ENCODE measurements around the gene AADACL3. TPM values are rescaled to one million over a fixed set of nuclear protein-coding genes. Genes with fewer than 3 reads are reported as not detected.

Gene AADACL3
- total RNA-seq, 4 donors from 2014 or later: not detected

DNA sequence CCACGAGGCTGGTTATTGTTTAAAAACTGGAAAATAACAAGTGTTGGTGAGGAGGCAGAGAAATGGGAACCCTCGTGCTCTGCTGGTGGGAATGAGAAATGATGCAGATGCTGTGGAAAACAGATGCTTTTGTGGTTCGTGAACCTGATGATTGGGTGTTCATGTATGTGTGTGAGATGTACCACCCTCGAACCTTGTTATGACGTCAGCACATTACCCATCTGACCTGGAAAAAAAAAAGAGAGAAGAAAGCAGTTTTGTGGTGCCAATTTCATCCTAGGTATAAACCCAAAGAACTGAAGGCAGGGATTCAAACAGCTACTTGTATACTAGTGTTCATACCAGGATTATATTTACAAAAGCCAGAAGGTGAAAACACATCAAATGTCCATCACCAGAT is 23.7 kb downstream of the AADACL3 start:
- intact Hi-C loops (cut with DNase I): no loop called here
- peak; percentile 34 for DNase-seq (ENCODE audit: extremely low spot score)
- 72% methylated on average over 5 of the region's 5 CpGs for WGBS
- Histone ChIP-seq H3K4me1 (no peaks in the 10 kb centered on the region), H3K4me3 (no peak overlapping the region), H3K27ac (replicated peaks in 1 of 4) (no peak overlapping the region), H3K9me3 (peaks cover 0 to 14% (median 8%) of the 10 kb centered on the region in 4 donors), H3K36me3 (no peaks in the 10 kb centered on the region), H3K27me3 (peaks cover 0 to 19% (median 0%) of the 10 kb centered on the region in 4 donors)
- TF ChIP-seq POLR2AphosphoS5 (IDR thresholded peaks at IDR 0.05): no peak
- TF ChIP-seq, protein P1, sequence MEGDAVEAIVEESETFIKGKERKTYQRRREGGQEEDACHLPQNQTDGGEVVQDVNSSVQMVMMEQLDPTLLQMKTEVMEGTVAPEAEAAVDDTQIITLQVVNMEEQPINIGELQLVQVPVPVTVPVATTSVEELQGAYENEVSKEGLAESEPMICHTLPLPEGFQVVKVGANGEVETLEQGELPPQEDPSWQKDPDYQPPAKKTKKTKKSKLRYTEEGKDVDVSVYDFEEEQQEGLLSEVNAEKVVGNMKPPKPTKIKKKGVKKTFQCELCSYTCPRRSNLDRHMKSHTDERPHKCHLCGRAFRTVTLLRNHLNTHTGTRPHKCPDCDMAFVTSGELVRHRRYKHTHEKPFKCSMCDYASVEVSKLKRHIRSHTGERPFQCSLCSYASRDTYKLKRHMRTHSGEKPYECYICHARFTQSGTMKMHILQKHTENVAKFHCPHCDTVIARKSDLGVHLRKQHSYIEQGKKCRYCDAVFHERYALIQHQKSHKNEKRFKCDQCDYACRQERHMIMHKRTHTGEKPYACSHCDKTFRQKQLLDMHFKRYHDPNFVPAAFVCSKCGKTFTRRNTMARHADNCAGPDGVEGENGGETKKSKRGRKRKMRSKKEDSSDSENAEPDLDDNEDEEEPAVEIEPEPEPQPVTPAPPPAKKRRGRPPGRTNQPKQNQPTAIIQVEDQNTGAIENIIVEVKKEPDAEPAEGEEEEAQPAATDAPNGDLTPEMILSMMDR (IDR thresholded peaks at IDR 0.05): no peak
- no peak for TF ChIP-seq POLR2A (IDR thresholded peaks at IDR 0.05; ENCODE audit: low read depth)
- no peak for TF ChIP-seq EP300 (IDR thresholded peaks at IDR 0.05)

DNA sequence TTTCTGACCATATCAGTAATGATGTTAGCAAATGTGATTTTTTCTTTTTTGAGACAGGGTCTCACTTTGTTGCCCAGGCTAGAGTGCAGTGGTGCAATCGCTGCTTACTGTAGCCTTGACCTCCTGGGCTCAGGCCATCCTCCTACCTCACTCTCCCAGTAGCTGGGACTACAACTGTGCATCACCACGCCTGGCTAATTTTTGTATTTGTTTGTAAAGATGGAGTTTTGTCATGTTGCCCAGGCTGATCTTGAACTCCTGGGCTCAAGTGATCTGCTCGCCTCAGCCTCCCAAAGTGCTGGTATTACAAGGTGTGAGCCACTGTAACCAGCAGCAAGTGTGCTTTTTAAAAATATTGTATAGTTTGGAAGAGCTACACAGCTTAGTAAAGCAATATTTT is 26.0 kb downstream of the AADACL3 start:
- intact Hi-C loops (cut with DNase I): no loop called here
- Histone ChIP-seq H3K36me3 (no peaks in the 10 kb centered on the region), H3K27me3 (peaks cover 0 to 4% (median 0%) of the 10 kb centered on the region in 4 donors), H3K27ac (replicated peaks in 1 of 4) (no peak overlapping the region), H3K4me3 (no peak overlapping the region), H3K4me1 (peaks cover 0 to 6% (median 0%) of the 10 kb centered on the region in 4 donors), H3K9me3 (peaks cover 0 to under 1% (median under 1%) of the 10 kb centered on the region in 4 donors)
- WGBS: 69% methylated on average over 3 of the region's 3 CpGs
- TF ChIP-seq EP300 (IDR thresholded peaks at IDR 0.05): no peak
- TF ChIP-seq, protein P1 (IDR thresholded peaks at IDR 0.05): no peak
- TF ChIP-seq POLR2A (IDR thresholded peaks at IDR 0.05; ENCODE audit: low read depth): no peak
- no peak for TF ChIP-seq POLR2AphosphoS5 (IDR thresholded peaks at IDR 0.05)
- DNase-seq (ENCODE audit: extremely low spot score): peak; percentile 50

DNA sequence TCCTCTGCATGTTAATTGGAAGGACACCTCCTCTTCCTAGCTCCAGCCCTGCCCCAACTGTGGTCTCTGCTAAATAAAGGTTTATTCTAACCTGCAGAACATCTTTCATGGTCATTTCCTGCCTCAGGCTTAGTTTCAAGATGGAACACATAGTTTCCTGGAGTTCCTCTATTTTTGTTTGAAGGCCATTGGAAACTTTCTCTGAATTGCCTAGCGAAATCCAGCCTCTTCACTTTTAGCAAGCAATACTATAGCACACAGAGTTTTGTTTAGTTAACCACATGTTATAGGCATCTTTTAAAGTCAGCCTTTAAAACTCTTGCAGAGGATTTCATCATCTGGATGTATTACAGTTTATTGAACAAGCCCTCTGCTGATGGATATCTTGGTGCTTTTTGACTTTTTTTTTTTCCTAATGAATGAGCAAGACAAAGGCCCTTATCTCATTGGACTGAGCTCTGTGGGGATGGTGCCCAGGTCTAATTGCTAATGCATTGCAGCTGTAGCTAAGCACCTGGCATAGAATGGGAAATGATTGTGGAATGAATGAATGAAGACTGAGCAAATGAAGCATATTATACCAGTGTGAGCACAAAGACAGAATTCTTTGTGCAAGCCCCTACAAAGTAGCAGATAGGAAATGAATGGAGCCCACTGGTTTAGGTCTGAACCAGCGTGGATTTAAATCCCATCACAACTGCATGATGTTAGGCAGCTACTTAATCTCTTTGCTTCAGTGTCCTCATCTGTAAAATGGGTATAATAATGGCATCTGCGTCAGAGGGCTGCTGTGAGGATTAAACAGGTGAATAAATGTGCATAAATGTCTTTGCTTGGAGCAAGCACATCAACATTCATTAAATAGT is 29.4 kb downstream of the AADACL3 start:
- TF ChIP-seq POLR2AphosphoS5 (IDR thresholded peaks at IDR 0.05): no peak
- no peak for TF ChIP-seq EP300 (IDR thresholded peaks at IDR 0.05)
- no peak for TF ChIP-seq POLR2A (IDR thresholded peaks at IDR 0.05; ENCODE audit: low read depth)
- TF ChIP-seq, protein P1 (IDR thresholded peaks at IDR 0.05): no peak
- 68% methylated on average over 3 of the region's 3 CpGs for WGBS
- H3K27me3 ChIP-seq: peaks cover 0 to 3% (median 0%) of the 10 kb centered on the region in 4 donors
- no peak overlapping the region for H3K27ac ChIP-seq (replicated peaks in 1 of 4)
- peak; percentile 21 for DNase-seq (ENCODE audit: extremely low spot score)
- intact Hi-C loops (cut with DNase I): no loop called here
- H3K36me3 ChIP-seq: no peaks in the 10 kb centered on the region
- H3K4me1 ChIP-seq: peaks cover 0 to 6% (median 0%) of the 10 kb centered on the region in 4 donors
- H3K9me3 ChIP-seq: peaks cover 0 to 20% (median 12%) of the 10 kb centered on the region in 4 donors
- H3K4me3 ChIP-seq: no peak overlapping the region

DNA sequence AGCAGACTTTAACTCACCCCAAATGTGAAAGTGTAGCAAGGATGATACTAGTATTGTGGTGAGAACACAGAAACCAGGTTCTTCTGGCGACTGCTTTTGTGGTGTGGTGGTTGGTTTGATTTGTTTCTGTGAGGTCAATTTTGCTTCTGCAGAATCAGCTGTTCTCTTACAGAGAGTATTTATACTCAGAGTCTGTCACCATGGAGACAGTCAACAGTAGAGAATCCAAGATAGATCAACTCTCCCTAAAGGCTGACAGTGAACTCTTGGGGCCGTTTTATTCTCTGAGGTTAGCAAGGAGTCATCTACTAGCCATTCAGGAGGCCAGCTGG is 30.0 kb downstream of the AADACL3 start, which contains the start of gene CFAP107:
Gene CFAP107, plus strand, starts transcription at position 209 of the 332 bp plus-strand sequence. CDS start 231 bp downstream, outside the sequence.
- intact Hi-C loops (cut with DNase I): no loop called here
- H3K4me3 ChIP-seq: no peak within 1 kb of the TSS
- H3K9me3 ChIP-seq: peaks cover 0 to 20% (median 12%) of the 10 kb centered on the region in 4 donors
- 13% methylated on average over 2 of the region's 2 CpGs for WGBS
- peaks cover 0 to 3% (median 0%) of the 10 kb centered on the region in 4 donors for H3K27me3 ChIP-seq
- H3K4me1 ChIP-seq: peaks cover 0 to 6% (median 0%) of the 10 kb centered on the region in 4 donors
- TF ChIP-seq POLR2AphosphoS5 (IDR thresholded peaks at IDR 0.05) (no peak), POLR2A (IDR thresholded peaks at IDR 0.05; ENCODE audit: low read depth) (no peak), EP300 (IDR thresholded peaks at IDR 0.05) (no peak)
- TF ChIP-seq, protein P1 (IDR thresholded peaks at IDR 0.05): no peak
- no peak within 1 kb of the TSS for H3K27ac ChIP-seq (replicated peaks in 1 of 4)
- no peaks in the 10 kb centered on the region for H3K36me3 ChIP-seq
- DNase-seq (ENCODE audit: extremely low spot score): peak; percentile 31
